Activated naive CD4-positive, alpha-beta T cell treated with anti-CD3 and anti-CD28 coated beads for 36 hours (primary cell): Measurements from ENCODE around the gene SQOR. TPM values are rescaled to one million over a fixed set of nuclear protein-coding genes. Genes with fewer than 3 reads are reported as not detected.

Experiments
- CTCF ChIA-PET: fragments of 350-600 bp; sonication (Branson Sonifier 250); formaldehyde crosslinking; loops from one replicate; lab custom pipeline; 2021; ENCODE audit warnings: antibody characterized with exemption; lab: Charles Lee
- DNase-seq: peaks from one replicate; pipeline ENCODE4 v3.0.0-alpha.2; 2020
- H3K27ac Mint-ChIP-seq: one replicate; pipeline ENCODE4 v1.8.0; 2021; ENCODE audit warnings: mild to moderate bottlenecking, mixed read lengths
- H3K27me3 Mint-ChIP-seq: one replicate; pipeline ENCODE4 v1.8.0; 2021; ENCODE audit warnings: low read depth, mixed read lengths
- H3K36me3 Mint-ChIP-seq: one replicate; pipeline ENCODE4 v1.8.0; 2021; ENCODE audit warnings: low read depth, mixed read lengths
- H3K4me1 Mint-ChIP-seq: one replicate; pipeline ENCODE4 v1.8.0; 2021; ENCODE audit warnings: low read depth, mixed read lengths
- H3K4me3 Mint-ChIP-seq: one replicate; pipeline ENCODE4 v1.8.0; 2021; ENCODE audit warnings: mild to moderate bottlenecking, moderate library complexity, mixed read lengths
- H3K9me3 Mint-ChIP-seq: one replicate; pipeline ENCODE4 v1.8.0; 2021; ENCODE audit warnings: mixed read lengths
- intact Hi-C: fragments of 100-400 bp; cut with micrococcal nuclease; formaldehyde crosslinking; loops from one replicate; pipeline ENCODE4 v1.15.1; 2023
- total RNA-seq, 2 experiments: library from RNA; stranded (reverse); gene quantifications; one replicate each; pipeline ENCODE4 v1.2.3, GENCODE V29; 2021

The SQOR gene
- total RNA-seq, 2 experiments from 2014 or later, result 54.3 to 56.4 TPM

DNA sequence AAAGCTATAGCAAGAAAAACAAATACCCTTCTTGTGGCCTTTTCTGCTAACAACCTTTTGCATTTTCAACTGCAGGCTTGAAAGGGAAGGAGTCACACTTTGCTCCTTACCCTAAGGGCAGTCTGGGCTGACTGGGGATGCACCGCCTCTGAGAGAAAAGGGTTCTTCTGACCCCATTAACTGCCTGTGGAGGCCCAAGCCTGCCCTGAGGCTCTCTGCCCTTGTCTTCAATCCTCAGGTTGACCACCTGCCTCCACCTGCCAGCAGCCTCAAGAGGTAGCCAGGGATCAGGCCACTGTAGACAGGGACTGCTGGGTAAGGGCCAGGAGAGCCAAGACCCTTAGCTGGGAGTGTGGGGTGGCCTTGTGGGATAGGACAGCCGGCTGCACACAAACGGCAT is 93.8 kb downstream of the SQOR start:
- Mint-ChIP-seq H3K36me3 (no peaks in the 10 kb centered on the region), H3K4me1 (no peaks in the 10 kb centered on the region), H3K27ac (no peak overlapping the region), H3K4me3 (no peak overlapping the region), H3K9me3 (no peaks in the 10 kb centered on the region), H3K27me3 (peaks cover 8% of the 10 kb centered on the region)
- intact Hi-C loops, result no loop called here
- no peak for DNase-seq
- CTCF ChIA-PET, result no interaction called here

DNA sequence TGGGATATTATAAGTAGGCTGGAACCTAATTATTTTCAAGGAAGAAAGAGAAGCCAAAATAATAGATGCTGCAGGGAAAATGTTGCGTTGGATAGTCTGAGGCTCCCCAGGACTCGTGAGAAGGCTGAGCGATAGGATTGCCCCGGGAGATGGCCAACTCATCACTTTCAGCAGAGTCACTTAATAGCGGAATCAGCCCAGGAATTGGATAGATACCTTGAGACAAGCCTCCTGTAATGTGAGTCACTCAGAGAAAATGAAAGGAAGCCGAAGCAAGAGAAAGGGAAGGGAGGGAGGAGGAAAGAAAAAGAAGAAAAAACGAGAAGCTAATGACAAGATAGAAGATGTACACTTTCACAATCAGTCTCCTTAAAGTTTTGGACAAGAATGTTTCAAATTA is 94.3 kb downstream of the SQOR start:
- no peaks in the 10 kb centered on the region for H3K36me3 Mint-ChIP-seq
- H3K9me3 Mint-ChIP-seq, result no peaks in the 10 kb centered on the region
- no peak overlapping the region for H3K4me3 Mint-ChIP-seq
- no peak overlapping the region for H3K27ac Mint-ChIP-seq
- peaks cover 8% of the 10 kb centered on the region for H3K27me3 Mint-ChIP-seq
- CTCF ChIA-PET, result no interaction called here
- H3K4me1 Mint-ChIP-seq, result no peaks in the 10 kb centered on the region
- no peak for DNase-seq
- intact Hi-C loops, result no loop called here

- Mint-ChIP-seq H3K4me3 (no peak overlapping the region), H3K36me3 (no peaks in the 10 kb centered on the region), H3K27ac (no peak overlapping the region), H3K27me3 (peaks cover 8% of the 10 kb centered on the region), H3K4me1 (no peaks in the 10 kb centered on the region), H3K9me3 (no peaks in the 10 kb centered on the region)
- DNase-seq, result no peak
- CTCF ChIA-PET, result interaction anchor here (0.7 kb wide), 1 partner anchor 59 kb away, joined by 3 read pairs; no protein-coding TSS in a partner anchor
- intact Hi-C loops, result no loop called here
These were observed 96.5 kb downstream of the SQOR start for GRCh38 chr15:45731343-45731742.

DNA sequence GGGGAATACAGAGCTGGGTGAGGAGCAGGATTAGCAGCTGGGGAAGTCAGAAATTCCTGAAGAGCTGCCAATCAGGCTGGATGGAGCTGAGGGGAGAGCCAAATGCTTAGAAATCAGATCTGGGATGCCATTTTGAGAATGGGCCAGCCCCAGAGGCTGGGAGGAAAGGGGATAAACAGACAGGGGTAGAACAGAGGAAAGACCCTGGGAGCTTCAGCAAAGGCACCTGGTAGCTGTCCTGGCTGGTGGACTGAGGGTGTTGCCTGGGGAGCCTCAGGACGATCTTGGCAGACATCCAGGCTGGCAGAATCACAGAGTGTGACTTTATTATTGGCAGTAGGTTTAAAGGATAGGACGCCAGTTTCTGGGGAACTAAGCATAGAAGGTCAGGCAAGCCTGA is 97.8 kb downstream of the SQOR start:
- CTCF ChIA-PET, result interaction anchor here (1.1 to 1.5 kb wide), 2 partner anchors 17 to 27 kb away, joined by 3 to 4 read pairs; no protein-coding TSS in a partner anchor
- intact Hi-C loops, result no loop called here
- Mint-ChIP-seq H3K27me3 (peaks cover 8% of the 10 kb centered on the region), H3K4me1 (no peaks in the 10 kb centered on the region), H3K9me3 (no peaks in the 10 kb centered on the region), H3K36me3 (no peaks in the 10 kb centered on the region), H3K4me3 (no peak overlapping the region), H3K27ac (no peak overlapping the region)
- no peak for DNase-seq

GRCh38 chr15:45734260-45734711 is 99.5 kb downstream of the SQOR start:
- no peak for DNase-seq
- H3K36me3 Mint-ChIP-seq, result no peaks in the 10 kb centered on the region
- H3K4me1 Mint-ChIP-seq, result no peaks in the 10 kb centered on the region
- H3K27ac Mint-ChIP-seq, result no peak overlapping the region
- intact Hi-C loops, result no loop called here
- no peak overlapping the region for H3K4me3 Mint-ChIP-seq
- peaks cover 3% of the 10 kb centered on the region for H3K27me3 Mint-ChIP-seq
- H3K9me3 Mint-ChIP-seq, result no peaks in the 10 kb centered on the region
- CTCF ChIA-PET, result no interaction called here

Other genes with a start within 250 kb of the SQOR start
- gene SLC30A4, start 112.3 kb upstream of the SQOR start, total RNA-seq, result 1 to 10 TPM; 1.0 to 1.2 TPM
- gene BLOC1S6, start 47.6 kb upstream of the SQOR start, total RNA-seq, result 10 to 100 TPM; 36.8 to 42.8 TPM